Activated naive CD8-positive, alpha-beta T cell treated with anti-CD3 and anti-CD28 coated beads for 36 hours (primary cell): ENCODE results near the gene CCDC187. TPM values are rescaled to one million over a fixed set of nuclear protein-coding genes. Genes with fewer than 3 reads are reported as not detected.

Experiments used
- DNase-seq: peaks from one replicate; pipeline ENCODE4 v3.0.0; 2021
- H3K27ac Mint-ChIP-seq: one replicate; pipeline ENCODE4 v1.8.0; 2022; ENCODE audit warnings: mild to moderate bottlenecking, moderate library complexity, mixed read lengths
- H3K27me3 Mint-ChIP-seq: one replicate; pipeline ENCODE4 v1.8.0; 2022; ENCODE audit warnings: mild to moderate bottlenecking, mixed read lengths
- H3K36me3 Mint-ChIP-seq: one replicate; pipeline ENCODE4 v1.8.0; 2021; ENCODE audit warnings: mild to moderate bottlenecking, mixed read lengths
- H3K4me1 Mint-ChIP-seq: one replicate; pipeline ENCODE4 v1.8.0; 2021; ENCODE audit warnings: mixed read lengths
- H3K4me3 Mint-ChIP-seq: one replicate; pipeline ENCODE4 v1.8.0; 2022; ENCODE audit warnings: mild to moderate bottlenecking, moderate library complexity, mixed read lengths
- H3K9me3 Mint-ChIP-seq: one replicate; pipeline ENCODE4 v1.8.0; 2022; ENCODE audit warnings: mixed read lengths
- total RNA-seq, 2 experiments: library from RNA; stranded (reverse); gene quantifications; one replicate each; pipeline ENCODE4 v1.2.3, GENCODE V29; 2021

The CCDC187 gene
- total RNA-seq, 2 experiments from 2014 or later = not detected

- Mint-ChIP-seq H3K27ac (no peak overlapping the region), H3K4me3 (no peak overlapping the region), H3K27me3 (peaks cover 6% of the 10 kb centered on the region)
These were observed 20.3 kb downstream of the CCDC187 start for GRCh38 chr9:136283291-136284235.

GRCh38 chr9:136282272-136282861, 21.5 kb downstream of the CCDC187 start:
- Mint-ChIP-seq H3K4me3 (no peak overlapping the region), H3K36me3 (no peaks in the 10 kb centered on the region), H3K9me3 (no peaks in the 10 kb centered on the region), H3K4me1 (peaks cover 5% of the 10 kb centered on the region), H3K27me3 (peaks cover 6% of the 10 kb centered on the region), H3K27ac (no peak overlapping the region)
- DNase-seq = no peak

More at GRCh38 chr9:136283291-136284235, 20.3 kb downstream of the CCDC187 start:
- peak; percentile 73 for DNase-seq
- no peaks in the 10 kb centered on the region for H3K36me3 Mint-ChIP-seq
- H3K4me1 Mint-ChIP-seq = peaks cover 5% of the 10 kb centered on the region
- H3K9me3 Mint-ChIP-seq = no peaks in the 10 kb centered on the region

GRCh38 chr9:136281421-136282271, 22.2 kb downstream of the CCDC187 start:
- DNase-seq = no peak
- Mint-ChIP-seq H3K27ac (no peak overlapping the region), H3K27me3 (peaks cover 6% of the 10 kb centered on the region), H3K9me3 (no peaks in the 10 kb centered on the region), H3K4me1 (peaks cover 5% of the 10 kb centered on the region), H3K36me3 (no peaks in the 10 kb centered on the region), H3K4me3 (no peak overlapping the region)

- Mint-ChIP-seq H3K4me3 (no peak overlapping the region), H3K27ac (no peak overlapping the region)
These were observed 23.2 kb downstream of the CCDC187 start for GRCh38 chr9:136280535-136281315.

GRCh38 chr9:136279471-136279870, 24.4 kb downstream of the CCDC187 start:
- Mint-ChIP-seq H3K4me1 (peaks cover 5% of the 10 kb centered on the region), H3K27me3 (peaks cover 6% of the 10 kb centered on the region), H3K4me3 (no peak overlapping the region), H3K9me3 (no peaks in the 10 kb centered on the region), H3K27ac (no peak overlapping the region), H3K36me3 (no peaks in the 10 kb centered on the region)
- DNase-seq = no peak

More at GRCh38 chr9:136280535-136281315, 23.2 kb downstream of the CCDC187 start:
- Mint-ChIP-seq H3K36me3 (no peaks in the 10 kb centered on the region), H3K27me3 (peaks cover 6% of the 10 kb centered on the region), H3K4me1 (peaks cover 5% of the 10 kb centered on the region), H3K9me3 (no peaks in the 10 kb centered on the region)
- no peak for DNase-seq

- no peak for DNase-seq
- no peak overlapping the region for H3K4me3 Mint-ChIP-seq
- H3K9me3 Mint-ChIP-seq = no peaks in the 10 kb centered on the region
- no peak overlapping the region for H3K27ac Mint-ChIP-seq
- H3K36me3 Mint-ChIP-seq = no peaks in the 10 kb centered on the region
- H3K27me3 Mint-ChIP-seq = peaks cover 5% of the 10 kb centered on the region
- peaks cover 5% of the 10 kb centered on the region for H3K4me1 Mint-ChIP-seq
These were observed 25.0 kb downstream of the CCDC187 start for GRCh38 chr9:136278894-136279293.

GRCh38 chr9:136278221-136278620, 25.7 kb downstream of the CCDC187 start:
- no peak for DNase-seq
- H3K27me3 Mint-ChIP-seq = no peaks in the 10 kb centered on the region
- no peaks in the 10 kb centered on the region for H3K4me1 Mint-ChIP-seq
- H3K27ac Mint-ChIP-seq = no peak overlapping the region
- no peak overlapping the region for H3K4me3 Mint-ChIP-seq
- H3K9me3 Mint-ChIP-seq = no peaks in the 10 kb centered on the region
- H3K36me3 Mint-ChIP-seq = no peaks in the 10 kb centered on the region

GRCh38 chr9:136277746-136278145, 26.1 kb downstream of the CCDC187 start:
- H3K4me1 Mint-ChIP-seq = no peaks in the 10 kb centered on the region

GRCh38 chr9:136276716-136277115, 27.2 kb downstream of the CCDC187 start:
- H3K9me3 Mint-ChIP-seq = no peaks in the 10 kb centered on the region
- no peaks in the 10 kb centered on the region for H3K36me3 Mint-ChIP-seq
- H3K4me3 Mint-ChIP-seq = no peak overlapping the region
- H3K27me3 Mint-ChIP-seq = no peaks in the 10 kb centered on the region
- DNase-seq = no peak
- no peaks in the 10 kb centered on the region for H3K4me1 Mint-ChIP-seq
- no peak overlapping the region for H3K27ac Mint-ChIP-seq

More at GRCh38 chr9:136277746-136278145, 26.1 kb downstream of the CCDC187 start:
- Mint-ChIP-seq H3K9me3 (no peaks in the 10 kb centered on the region), H3K27ac (no peak overlapping the region), H3K27me3 (no peaks in the 10 kb centered on the region), H3K36me3 (no peaks in the 10 kb centered on the region), H3K4me3 (no peak overlapping the region)
- no peak for DNase-seq

- DNase-seq = no peak
- H3K36me3 Mint-ChIP-seq = no peaks in the 10 kb centered on the region
- H3K27me3 Mint-ChIP-seq = no peaks in the 10 kb centered on the region
- no peak overlapping the region for H3K4me3 Mint-ChIP-seq
- H3K9me3 Mint-ChIP-seq = no peaks in the 10 kb centered on the region
- H3K4me1 Mint-ChIP-seq = no peaks in the 10 kb centered on the region
- no peak overlapping the region for H3K27ac Mint-ChIP-seq
These were observed 28.1 kb downstream of the CCDC187 start for GRCh38 chr9:136275655-136276429.

- H3K4me1 Mint-ChIP-seq = no peaks in the 10 kb centered on the region
- H3K4me3 Mint-ChIP-seq = no peak overlapping the region
- no peaks in the 10 kb centered on the region for H3K36me3 Mint-ChIP-seq
- no peak overlapping the region for H3K27ac Mint-ChIP-seq
- no peaks in the 10 kb centered on the region for H3K27me3 Mint-ChIP-seq
- H3K9me3 Mint-ChIP-seq = no peaks in the 10 kb centered on the region
- no peak for DNase-seq
These were observed 28.9 kb downstream of the CCDC187 start for GRCh38 chr9:136274786-136275654.

- H3K36me3 Mint-ChIP-seq = no peaks in the 10 kb centered on the region
These were observed 29.7 kb downstream of the CCDC187 start for GRCh38 chr9:136273921-136274785.

More at GRCh38 chr9:136273921-136274785, 29.7 kb downstream of the CCDC187 start:
- no peaks in the 10 kb centered on the region for H3K9me3 Mint-ChIP-seq
- H3K4me1 Mint-ChIP-seq = no peaks in the 10 kb centered on the region
- H3K4me3 Mint-ChIP-seq = no peak overlapping the region
- DNase-seq = no peak
- H3K27ac Mint-ChIP-seq = no peak overlapping the region
- no peaks in the 10 kb centered on the region for H3K27me3 Mint-ChIP-seq
